Measurements from ENCODE around the gene TENM4.

GRCh38 chr11:79170321-79170720, 270.5 kb downstream of the TENM4 start:
- TF ChIP-seq CTCF (IDR thresholded peaks at IDR 0.05), result no peak
- no peak for TF ChIP-seq POLR2A (IDR thresholded peaks at IDR 0.05)
